Left ventricle myocardium inferior (tissue), 1 donor: ENCODE results near the gene SMARCA1. TPM values are rescaled to one million over a fixed set of nuclear protein-coding genes. Genes with fewer than 3 reads are reported as not detected.

Experiments
- DNase-seq: peaks from one replicate; pipeline ENCODE4 v3.0.0-alpha.2; 2020
- H3K27ac ChIP-seq: fragments of 200-600 bp; replicated peaks from 2 replicates; pipeline ENCODE4 v1.8.0; 2021
- H3K27me3 ChIP-seq: fragments of 200-600 bp; 2 replicates; pipeline ENCODE4 v1.8.0; 2021; ENCODE audit warnings: low read depth
- H3K36me3 ChIP-seq: fragments of 200-600 bp; 2 replicates; pipeline ENCODE4 v1.8.0; 2021
- H3K4me1 ChIP-seq: fragments of 200-600 bp; 2 replicates; pipeline ENCODE4 v1.8.0; 2021
- H3K4me3 ChIP-seq: fragments of 200-600 bp; 2 replicates; pipeline ENCODE4 v1.8.0; 2021; ENCODE audit warnings: mild to moderate bottlenecking, moderate library complexity
- H3K9me3 ChIP-seq: fragments of 200-600 bp; replicated peaks from 2 replicates; pipeline ENCODE4 v1.8.0; 2021
- CTCF ChIP-seq: fragments of 200-600 bp; IDR thresholded peaks from 2 replicates; pipeline ENCODE4 v1.8.0; 2021; ENCODE audit warnings: antibody characterized with exemption, mild to moderate bottlenecking, borderline replicate concordance
- intact Hi-C: fragments of 100-400 bp; cut with micrococcal nuclease; formaldehyde crosslinking; loops from one replicate; pipeline ENCODE4 v1.11.0; 2022
- total RNA-seq: library from RNA; stranded (reverse); fragmentation: NEBNext Ultra II Directional; extraction: Animal tissue kit (Norgen Biotek cat#: 25700); gene quantifications from one replicate; pipeline ENCODE4 v1.2.1, GENCODE V29; 2021
- donor health status: DM: no; HTN: yes; CAD: no; lungs with severe emphysema.

Gene SMARCA1
- total RNA-seq, 1 donor from 2014 or later: 31.3 TPM

GRCh38 chrX:129450123-129450522, 73.2 kb downstream of the SMARCA1 start:
- intact Hi-C loops: no loop called here
- no peak for TF ChIP-seq CTCF
- H3K9me3 ChIP-seq: no peaks in the 10 kb centered on the region
- H3K27me3 ChIP-seq: no peaks in the 10 kb centered on the region
- no peak for DNase-seq
- no peaks in the 10 kb centered on the region for H3K36me3 ChIP-seq
- no peak overlapping the region for H3K4me3 ChIP-seq
- H3K4me1 ChIP-seq: no peaks in the 10 kb centered on the region
- H3K27ac ChIP-seq: no peak overlapping the region

GRCh38 chrX:129449148-129449547, 74.1 kb downstream of the SMARCA1 start:
- no peaks in the 10 kb centered on the region for H3K27me3 ChIP-seq
- DNase-seq: no peak
- H3K36me3 ChIP-seq: no peaks in the 10 kb centered on the region
- no peaks in the 10 kb centered on the region for H3K4me1 ChIP-seq
- no peak overlapping the region for H3K4me3 ChIP-seq
- no peak for TF ChIP-seq CTCF
- no peaks in the 10 kb centered on the region for H3K9me3 ChIP-seq
- H3K27ac ChIP-seq: no peak overlapping the region
- intact Hi-C loops: no loop called here

- no peak for TF ChIP-seq CTCF
- Histone ChIP-seq H3K36me3 (no peaks in the 10 kb centered on the region), H3K27ac (no peak overlapping the region), H3K4me1 (no peaks in the 10 kb centered on the region), H3K9me3 (no peaks in the 10 kb centered on the region), H3K27me3 (no peaks in the 10 kb centered on the region), H3K4me3 (no peak overlapping the region)
- intact Hi-C loops: no loop called here
- DNase-seq: no peak
Measured at GRCh38 chrX:129445436-129445835, 77.9 kb downstream of the SMARCA1 start.

GRCh38 chrX:129433945-129434344, 89.3 kb downstream of the SMARCA1 start:
- no peaks in the 10 kb centered on the region for H3K9me3 ChIP-seq
- intact Hi-C loops: no loop called here
- no peaks in the 10 kb centered on the region for H3K27me3 ChIP-seq
- TF ChIP-seq CTCF: no peak
- no peaks in the 10 kb centered on the region for H3K36me3 ChIP-seq
- no peaks in the 10 kb centered on the region for H3K4me1 ChIP-seq
- no peak for DNase-seq
- no peak overlapping the region for H3K4me3 ChIP-seq
- no peak overlapping the region for H3K27ac ChIP-seq

GRCh38 chrX:129433461-129433860, 89.8 kb downstream of the SMARCA1 start:
- Histone ChIP-seq H3K4me1 (no peaks in the 10 kb centered on the region), H3K27me3 (no peaks in the 10 kb centered on the region), H3K9me3 (no peaks in the 10 kb centered on the region), H3K36me3 (no peaks in the 10 kb centered on the region), H3K4me3 (no peak overlapping the region), H3K27ac (no peak overlapping the region)
- DNase-seq: no peak
- intact Hi-C loops: no loop called here
- no peak for TF ChIP-seq CTCF

GRCh38 chrX:129427267-129427666, 96.0 kb downstream of the SMARCA1 start:
- Histone ChIP-seq H3K9me3 (peaks cover 13% of the 10 kb centered on the region), H3K4me3 (no peak overlapping the region), H3K36me3 (peaks cover 14% of the 10 kb centered on the region), H3K27me3 (no peaks in the 10 kb centered on the region), H3K4me1 (no peaks in the 10 kb centered on the region), H3K27ac (no peak overlapping the region)
- intact Hi-C loops: no loop called here
- DNase-seq: no peak
- TF ChIP-seq CTCF: no peak
